Liver (tissue), 9 donors: ENCODE results near the gene RBCK1. TPM values are rescaled to one million over a fixed set of nuclear protein-coding genes. Genes with fewer than 3 reads are reported as not detected.
A peak's percentile ranks its signal among the peaks of the same experiment; 100 is the strongest.

Experiments
- DNase-seq: peaks from one replicate; pipeline ENCODE4 v3.0.0-alpha.2; 2017; ENCODE audit warnings: low spot score
- H3K27ac ChIP-seq, 2 donors: one replicate each; pipeline ENCODE4 v1.7.0; 2013; ENCODE audit warnings: inconsistent platforms in 2 of 2, low read length in 2 of 2, control low read depth in 1 of 2, low read depth in 1 of 2, mild to moderate bottlenecking in 1 of 2
- H3K27me3 ChIP-seq, 4 donors: one replicate each; pipeline versions ENCODE4 v1.6.1 to v1.7.0; 2013; ENCODE audit warnings: low read length in 3 of 4, inconsistent platforms in 1 of 4, mild to moderate bottlenecking in 1 of 4, moderate library complexity in 1 of 4; ENCODE audit not compliant: control insufficient read depth in 4 of 4, insufficient read depth in 4 of 4
- H3K36me3 ChIP-seq, 4 donors: one replicate each; pipeline versions ENCODE4 v1.6.1 to v1.7.0; 2013; ENCODE audit warnings: low read length in 3 of 4, mild to moderate bottlenecking in 3 of 4, low read depth in 1 of 4, moderate library complexity in 1 of 4; ENCODE audit not compliant: control insufficient read depth in 4 of 4, insufficient read depth in 3 of 4
- H3K4me1 ChIP-seq, 4 donors: one replicate each; pipeline versions ENCODE4 v1.6.1 to v1.7.0; 2013; ENCODE audit warnings: low read length in 3 of 4, mild to moderate bottlenecking in 3 of 4, moderate library complexity in 1 of 4; ENCODE audit not compliant: control insufficient read depth in 4 of 4, insufficient read depth in 4 of 4
- H3K4me3 ChIP-seq, 3 donors: one replicate each; pipeline versions ENCODE4 v1.6.1 to v1.7.0; 2013; ENCODE audit warnings: low read length in 3 of 3, control low read depth in 1 of 3, low read depth in 1 of 3, mild to moderate bottlenecking in 1 of 3
- H3K9ac ChIP-seq, 2 donors: one replicate each; pipeline ENCODE4 v1.7.0; 2013; ENCODE audit warnings: low read length in 2 of 2, mild to moderate bottlenecking in 2 of 2, moderate library complexity in 2 of 2, control low read depth in 1 of 2, low read depth in 1 of 2
- H3K9me3 ChIP-seq, 4 donors: one replicate each; pipeline versions ENCODE4 v1.6.1 to v1.7.0; 2013; ENCODE audit warnings: low read length in 3 of 4; ENCODE audit not compliant: control insufficient read depth in 4 of 4
- EGR1 ChIP-seq, 2 donors: IDR thresholded peaks; 2 replicates each; pipeline ENCODE4 v1.6.1; 2016 to 2018; ENCODE audit warnings: antibody characterized with exemption in 2 of 2, low read depth in 2 of 2
- FOXA1 ChIP-seq: IDR thresholded peaks from 2 replicates; pipeline ENCODE4 v1.6.1; 2016; ENCODE audit warnings: antibody characterized with exemption
- GABPA ChIP-seq, 2 donors: IDR thresholded peaks in 1 of 2; conservative IDR thresholded peaks in 1 of 2; 2 replicates each; pipeline ENCODE4 v1.6.1; 2016; ENCODE audit warnings: antibody characterized with exemption in 2 of 2, mild to moderate bottlenecking in 1 of 2, moderate library complexity in 1 of 2
- HNF4A ChIP-seq, 2 donors: conservative IDR thresholded peaks; 2 replicates each; pipeline ENCODE4 v1.6.1; 2016; ENCODE audit warnings: antibody characterized with exemption in 2 of 2, mild to moderate bottlenecking in 2 of 2
- HNF4G ChIP-seq: IDR thresholded peaks from 2 replicates; pipeline ENCODE4 v1.6.1; 2016; ENCODE audit warnings: antibody characterized with exemption
- JUND ChIP-seq, 2 donors: IDR thresholded peaks; 2 replicates each; pipeline ENCODE4 v1.6.1; 2016; ENCODE audit warnings: antibody characterized with exemption in 2 of 2
- NR2F2 ChIP-seq: IDR thresholded peaks from 2 replicates; pipeline ENCODE4 v1.6.1; 2016; ENCODE audit warnings: antibody characterized with exemption
- RAD21 ChIP-seq, 2 donors: IDR thresholded peaks; 2 replicates each; pipeline ENCODE4 v1.6.1; 2016; ENCODE audit warnings: antibody characterized with exemption in 2 of 2, mild to moderate bottlenecking in 2 of 2
- RXRA ChIP-seq, 2 donors: IDR thresholded peaks; 2 replicates each; pipeline ENCODE4 v1.6.1; 2017 to 2018; ENCODE audit warnings: antibody characterized with exemption in 2 of 2, mild to moderate bottlenecking in 1 of 2
- SP1 ChIP-seq: IDR thresholded peaks from 2 replicates; pipeline ENCODE4 v1.6.1; 2018; ENCODE audit warnings: antibody characterized with exemption, mild to moderate bottlenecking
- TAF1 ChIP-seq: conservative IDR thresholded peaks from 2 replicates; pipeline ENCODE4 v1.6.1; 2016; ENCODE audit warnings: antibody characterized with exemption, mild to moderate bottlenecking
- YY1 ChIP-seq: IDR thresholded peaks from 2 replicates; pipeline ENCODE4 v1.6.1; 2016; ENCODE audit warnings: antibody characterized with exemption, mild to moderate bottlenecking
- WGBS: extraction: QIAGEN DNeasy Blood & Tissue Kit; methylation state at CpG from one replicate; pipeline ENCODE4 v1.1.7; 2013; 5-methylcytosine and 5-hydroxymethylcytosine counted together
- polyA plus RNA-seq, 2 donors: library from polyadenylated mRNA; stranded (reverse) in 1 of 2; unstranded in 1 of 2; fragments of 200-250 nt in 1 of 2; fragments of >200 nt in 1 of 2; fragmentation: Nextera tagmentation in 1 of 2; extraction: Ambion mirVana in 1 of 2; gene quantifications; one replicate each; pipeline versions ENCODE4 v1.2.1 to v1.2.3, GENCODE V29; 2013 to 2015
- total RNA-seq, 2 donors: library from RNA; depleted of rRNA; stranded (reverse); fragments of >200 nt; gene quantifications; one replicate each; pipeline ENCODE4 v1.2.3, GENCODE V29; 2014
- TF ChIP-seq, protein P1 (sequence below): fragments of 150-350 bp; IDR thresholded peaks from 2 replicates; pipeline ENCODE4 v1.5.1; 2017; ENCODE audit warnings: improper control_type of control experiment, low read depth, low read length; ENCODE audit not compliant: missing input control
- TF ChIP-seq, protein P2 (sequence below): IDR thresholded peaks from 2 replicates; pipeline ENCODE4 v1.6.1; 2016; ENCODE audit warnings: antibody characterized with exemption
- TF ChIP-seq, protein P3 (sequence below): IDR thresholded peaks from 2 replicates; pipeline ENCODE4 v1.6.1; 2016; ENCODE audit warnings: antibody characterized with exemption
- TF ChIP-seq, protein P4 (sequence below): IDR thresholded peaks from 2 replicates; pipeline ENCODE4 v1.6.1; 2016; ENCODE audit warnings: antibody characterized with exemption, mild to moderate bottlenecking
- donor health status: healthy.
- donor health status: healthy.
- donor health status: healthy.
- donor health status: healthy.
- donor health status: healthy.

The RBCK1 gene
- total and polyA plus RNA-seq, 4 donors, result 18.0 to 62.6 (median 54.8) TPM

DNA sequence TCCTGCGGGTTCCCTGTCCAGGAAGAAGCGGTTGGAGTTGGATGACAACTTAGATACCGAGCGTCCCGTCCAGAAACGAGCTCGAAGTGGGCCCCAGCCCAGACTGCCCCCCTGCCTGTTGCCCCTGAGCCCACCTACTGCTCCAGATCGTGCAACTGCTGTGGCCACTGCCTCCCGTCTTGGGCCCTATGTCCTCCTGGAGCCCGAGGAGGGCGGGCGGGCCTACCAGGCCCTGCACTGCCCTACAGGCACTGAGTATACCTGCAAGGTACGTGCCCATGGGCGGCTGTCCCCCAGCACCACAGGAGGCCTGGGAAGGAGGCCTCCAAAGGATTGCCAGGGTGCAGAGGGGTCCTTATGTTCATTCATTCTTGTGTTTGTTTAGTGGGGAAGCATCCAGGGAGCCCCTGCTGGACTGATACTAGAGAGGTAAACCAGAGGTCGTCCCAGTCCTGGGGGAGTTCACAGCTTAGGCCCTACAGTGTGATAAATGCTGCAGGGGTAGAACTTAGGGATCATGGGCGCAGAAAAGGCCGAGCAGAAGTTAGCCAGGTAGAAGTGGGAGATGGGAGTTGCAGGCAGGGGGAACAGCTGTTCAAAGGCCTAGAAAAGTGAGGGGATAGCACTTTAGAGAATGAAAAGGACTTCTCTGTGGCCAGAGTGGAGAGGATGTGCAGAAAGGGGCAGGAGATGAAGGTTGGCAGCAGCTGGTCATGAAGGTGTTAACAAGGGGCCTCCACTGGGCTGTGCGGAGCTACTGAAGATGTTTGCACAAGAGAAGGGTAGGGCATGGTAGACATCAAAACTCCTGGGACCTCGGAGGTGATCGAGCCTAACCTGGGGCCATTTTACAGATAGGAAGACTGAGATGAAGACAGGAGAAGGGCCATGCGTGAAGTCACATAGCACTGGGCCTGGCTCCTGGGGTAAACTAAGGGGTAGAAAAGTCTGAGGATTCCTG lies 19.8 kb upstream of the RBCK1 start:
- peak overlapping the region; percentile 67 to 79 for H3K27ac ChIP-seq
- H3K9ac ChIP-seq, result peak overlapping the region in 1 of 2 donors; percentile 1
- 95% methylated on average over 21 of the region's 21 CpGs for WGBS
- TF ChIP-seq RXRA (IDR thresholded peaks at IDR 0.05) (no peak), RAD21 (IDR thresholded peaks at IDR 0.05) (no peak), SP1 (no peak), NR2F2 (no peak), TAF1 (no peak), HNF4G (no peak), GABPA (IDR thresholded peaks at IDR 0.05 in 1 of 2, conservative IDR thresholded peaks at IDR 0.05 in 1 of 2) (no peak), EGR1 (IDR thresholded peaks at IDR 0.05; ENCODE audit: low read depth in 2 of 2) (no peak), JUND (IDR thresholded peaks at IDR 0.05) (no peak), YY1 (no peak), FOXA1 (no peak), HNF4A (conservative IDR thresholded peaks at IDR 0.05) (no peak)
- TF ChIP-seq, protein P1, sequence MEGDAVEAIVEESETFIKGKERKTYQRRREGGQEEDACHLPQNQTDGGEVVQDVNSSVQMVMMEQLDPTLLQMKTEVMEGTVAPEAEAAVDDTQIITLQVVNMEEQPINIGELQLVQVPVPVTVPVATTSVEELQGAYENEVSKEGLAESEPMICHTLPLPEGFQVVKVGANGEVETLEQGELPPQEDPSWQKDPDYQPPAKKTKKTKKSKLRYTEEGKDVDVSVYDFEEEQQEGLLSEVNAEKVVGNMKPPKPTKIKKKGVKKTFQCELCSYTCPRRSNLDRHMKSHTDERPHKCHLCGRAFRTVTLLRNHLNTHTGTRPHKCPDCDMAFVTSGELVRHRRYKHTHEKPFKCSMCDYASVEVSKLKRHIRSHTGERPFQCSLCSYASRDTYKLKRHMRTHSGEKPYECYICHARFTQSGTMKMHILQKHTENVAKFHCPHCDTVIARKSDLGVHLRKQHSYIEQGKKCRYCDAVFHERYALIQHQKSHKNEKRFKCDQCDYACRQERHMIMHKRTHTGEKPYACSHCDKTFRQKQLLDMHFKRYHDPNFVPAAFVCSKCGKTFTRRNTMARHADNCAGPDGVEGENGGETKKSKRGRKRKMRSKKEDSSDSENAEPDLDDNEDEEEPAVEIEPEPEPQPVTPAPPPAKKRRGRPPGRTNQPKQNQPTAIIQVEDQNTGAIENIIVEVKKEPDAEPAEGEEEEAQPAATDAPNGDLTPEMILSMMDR, result no peak
- TF ChIP-seq, protein P2, sequence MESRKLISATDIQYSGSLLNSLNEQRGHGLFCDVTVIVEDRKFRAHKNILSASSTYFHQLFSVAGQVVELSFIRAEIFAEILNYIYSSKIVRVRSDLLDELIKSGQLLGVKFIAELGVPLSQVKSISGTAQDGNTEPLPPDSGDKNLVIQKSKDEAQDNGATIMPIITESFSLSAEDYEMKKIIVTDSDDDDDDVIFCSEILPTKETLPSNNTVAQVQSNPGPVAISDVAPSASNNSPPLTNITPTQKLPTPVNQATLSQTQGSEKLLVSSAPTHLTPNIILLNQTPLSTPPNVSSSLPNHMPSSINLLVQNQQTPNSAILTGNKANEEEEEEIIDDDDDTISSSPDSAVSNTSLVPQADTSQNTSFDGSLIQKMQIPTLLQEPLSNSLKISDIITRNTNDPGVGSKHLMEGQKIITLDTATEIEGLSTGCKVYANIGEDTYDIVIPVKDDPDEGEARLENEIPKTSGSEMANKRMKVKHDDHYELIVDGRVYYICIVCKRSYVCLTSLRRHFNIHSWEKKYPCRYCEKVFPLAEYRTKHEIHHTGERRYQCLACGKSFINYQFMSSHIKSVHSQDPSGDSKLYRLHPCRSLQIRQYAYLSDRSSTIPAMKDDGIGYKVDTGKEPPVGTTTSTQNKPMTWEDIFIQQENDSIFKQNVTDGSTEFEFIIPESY, result no peak
- TF ChIP-seq, protein P3, sequence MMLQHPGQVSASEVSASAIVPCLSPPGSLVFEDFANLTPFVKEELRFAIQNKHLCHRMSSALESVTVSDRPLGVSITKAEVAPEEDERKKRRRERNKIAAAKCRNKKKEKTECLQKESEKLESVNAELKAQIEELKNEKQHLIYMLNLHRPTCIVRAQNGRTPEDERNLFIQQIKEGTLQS, result no peak
- TF ChIP-seq, protein P4, sequence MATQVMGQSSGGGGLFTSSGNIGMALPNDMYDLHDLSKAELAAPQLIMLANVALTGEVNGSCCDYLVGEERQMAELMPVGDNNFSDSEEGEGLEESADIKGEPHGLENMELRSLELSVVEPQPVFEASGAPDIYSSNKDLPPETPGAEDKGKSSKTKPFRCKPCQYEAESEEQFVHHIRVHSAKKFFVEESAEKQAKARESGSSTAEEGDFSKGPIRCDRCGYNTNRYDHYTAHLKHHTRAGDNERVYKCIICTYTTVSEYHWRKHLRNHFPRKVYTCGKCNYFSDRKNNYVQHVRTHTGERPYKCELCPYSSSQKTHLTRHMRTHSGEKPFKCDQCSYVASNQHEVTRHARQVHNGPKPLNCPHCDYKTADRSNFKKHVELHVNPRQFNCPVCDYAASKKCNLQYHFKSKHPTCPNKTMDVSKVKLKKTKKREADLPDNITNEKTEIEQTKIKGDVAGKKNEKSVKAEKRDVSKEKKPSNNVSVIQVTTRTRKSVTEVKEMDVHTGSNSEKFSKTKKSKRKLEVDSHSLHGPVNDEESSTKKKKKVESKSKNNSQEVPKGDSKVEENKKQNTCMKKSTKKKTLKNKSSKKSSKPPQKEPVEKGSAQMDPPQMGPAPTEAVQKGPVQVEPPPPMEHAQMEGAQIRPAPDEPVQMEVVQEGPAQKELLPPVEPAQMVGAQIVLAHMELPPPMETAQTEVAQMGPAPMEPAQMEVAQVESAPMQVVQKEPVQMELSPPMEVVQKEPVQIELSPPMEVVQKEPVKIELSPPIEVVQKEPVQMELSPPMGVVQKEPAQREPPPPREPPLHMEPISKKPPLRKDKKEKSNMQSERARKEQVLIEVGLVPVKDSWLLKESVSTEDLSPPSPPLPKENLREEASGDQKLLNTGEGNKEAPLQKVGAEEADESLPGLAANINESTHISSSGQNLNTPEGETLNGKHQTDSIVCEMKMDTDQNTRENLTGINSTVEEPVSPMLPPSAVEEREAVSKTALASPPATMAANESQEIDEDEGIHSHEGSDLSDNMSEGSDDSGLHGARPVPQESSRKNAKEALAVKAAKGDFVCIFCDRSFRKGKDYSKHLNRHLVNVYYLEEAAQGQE, result no peak
- H3K36me3 ChIP-seq, result peaks cover 4 to 21% (median 12%) of the 10 kb centered on the region in 4 donors
- no peaks in the 10 kb centered on the region for H3K27me3 ChIP-seq
- no peaks in the 10 kb centered on the region for H3K9me3 ChIP-seq
- no peak overlapping the region for H3K4me3 ChIP-seq
- DNase-seq, result no peak
- peaks cover 5 to 35% (median 20%) of the 10 kb centered on the region in 4 donors for H3K4me1 ChIP-seq
